EL (cell line): ENCODE results near the gene SPATA31E1.
"Not testable (repeated sequence)": the region's sequence is repeated elsewhere in the genome, so short reads cannot be mapped to it uniquely, and the experiment has no call there.

Source experiments
- DNase-seq: peaks from one replicate; pipeline ENCODE4 v3.0.0-alpha.2; 2016

Gene SPATA31E1

GRCh38 chr9:87882627-87883026 lies at the start of gene SPATA31E1:
Gene SPATA31E1 (plus strand): TSS chr9:87882877. CDS start chr9:87882892, 15 bp downstream.
- DNase-seq, result no peak

GRCh38 chr9:87834357-87834756 lies 48.3 kb upstream of the SPATA31E1 start:
- no peak for DNase-seq

- no peak for DNase-seq
Observed at GRCh38 chr9:87836536-87836935, 46.1 kb upstream of the SPATA31E1 start.

GRCh38 chr9:87836951-87837705 lies 45.5 kb upstream of the SPATA31E1 start:
- no peak for DNase-seq

GRCh38 chr9:87840134-87840533 lies 42.5 kb upstream of the SPATA31E1 start:
- DNase-seq, result no peak

- no peak for DNase-seq
Observed at GRCh38 chr9:87842878-87843585, 39.6 kb upstream of the SPATA31E1 start.

GRCh38 chr9:87844506-87844905 lies 38.2 kb upstream of the SPATA31E1 start:
- DNase-seq, result no peak

- not testable (repeated sequence) for DNase-seq
Observed at GRCh38 chr9:87847817-87848216, 34.9 kb upstream of the SPATA31E1 start.

GRCh38 chr9:87849144-87849758 lies 33.4 kb upstream of the SPATA31E1 start:
- DNase-seq, result no peak

- peak; percentile 88 for DNase-seq
Observed at GRCh38 chr9:87850391-87850790, 32.3 kb upstream of the SPATA31E1 start.

GRCh38 chr9:87851186-87851585 lies 31.5 kb upstream of the SPATA31E1 start:
- not testable (repeated sequence) for DNase-seq

GRCh38 chr9:87853302-87853701 lies 29.4 kb upstream of the SPATA31E1 start:
- no peak for DNase-seq

GRCh38 chr9:87853876-87854579 lies 28.6 kb upstream of the SPATA31E1 start:
- no peak for DNase-seq

GRCh38 chr9:87854580-87854955 lies 28.1 kb upstream of the SPATA31E1 start:
- no peak for DNase-seq

GRCh38 chr9:87855061-87855460 lies 27.6 kb upstream of the SPATA31E1 start:
- DNase-seq, result no peak

- DNase-seq, result no peak
Observed at GRCh38 chr9:87857141-87857947, 25.3 kb upstream of the SPATA31E1 start.

GRCh38 chr9:87857948-87858335 lies 24.7 kb upstream of the SPATA31E1 start:
- no peak for DNase-seq

- no peak for DNase-seq
Observed at GRCh38 chr9:87859137-87859536, 23.5 kb upstream of the SPATA31E1 start.

GRCh38 chr9:87859786-87860185 lies 22.9 kb upstream of the SPATA31E1 start:
- DNase-seq, result no peak

GRCh38 chr9:87861332-87861731 lies 21.3 kb upstream of the SPATA31E1 start:
- no peak for DNase-seq

- peak; percentile 89 for DNase-seq
Observed at GRCh38 chr9:87862536-87863268, 20.0 kb upstream of the SPATA31E1 start.
